Measurements from ENCODE around the gene SIX3. TPM values are rescaled to one million over a fixed set of nuclear protein-coding genes. Genes with fewer than 3 reads are reported as not detected.

SIX3 gene
- total and polyA plus RNA-seq, 2 of the 4 experiments (the other 2 are of a cell fraction), result not detected

DNA sequence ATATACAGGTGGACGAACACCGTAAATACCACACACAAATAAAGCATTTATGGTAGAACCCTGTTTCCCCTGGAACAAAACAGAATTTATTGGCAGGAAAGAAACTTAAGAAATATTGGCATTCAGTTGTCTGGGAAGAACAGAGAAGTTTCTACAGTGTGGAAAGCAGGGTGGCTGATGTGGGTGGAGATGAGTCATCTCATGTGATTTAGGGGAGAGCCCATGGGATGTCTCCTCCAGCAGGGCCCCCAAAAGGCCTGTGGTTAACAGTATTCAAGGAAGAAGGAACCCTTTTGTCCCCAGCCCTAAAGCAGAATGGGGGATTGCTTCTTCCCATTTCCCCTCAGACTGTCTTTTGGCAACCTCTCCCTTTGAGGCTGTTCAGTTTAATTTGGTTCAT lies 24.2 kb downstream of the SIX3 start:
- TF ChIP-seq BHLHE40 (IDR thresholded peaks at IDR 0.05; ENCODE audit: low read depth, low read length) (no peak), CHD1 (IDR thresholded peaks at IDR 0.05; ENCODE audit: low read depth, low read length) (no peak), NFE2L2 (IDR thresholded peaks at IDR 0.05; ENCODE audit: low read depth, low read length) (no peak), FOS (IDR thresholded peaks at IDR 0.05; ENCODE audit: low read depth, low read length) (no peak), MAZ (IDR thresholded peaks at IDR 0.05; ENCODE audit: borderline replicate concordance, low read depth, low read length) (no peak)
- TF ChIP-seq, protein P1, sequence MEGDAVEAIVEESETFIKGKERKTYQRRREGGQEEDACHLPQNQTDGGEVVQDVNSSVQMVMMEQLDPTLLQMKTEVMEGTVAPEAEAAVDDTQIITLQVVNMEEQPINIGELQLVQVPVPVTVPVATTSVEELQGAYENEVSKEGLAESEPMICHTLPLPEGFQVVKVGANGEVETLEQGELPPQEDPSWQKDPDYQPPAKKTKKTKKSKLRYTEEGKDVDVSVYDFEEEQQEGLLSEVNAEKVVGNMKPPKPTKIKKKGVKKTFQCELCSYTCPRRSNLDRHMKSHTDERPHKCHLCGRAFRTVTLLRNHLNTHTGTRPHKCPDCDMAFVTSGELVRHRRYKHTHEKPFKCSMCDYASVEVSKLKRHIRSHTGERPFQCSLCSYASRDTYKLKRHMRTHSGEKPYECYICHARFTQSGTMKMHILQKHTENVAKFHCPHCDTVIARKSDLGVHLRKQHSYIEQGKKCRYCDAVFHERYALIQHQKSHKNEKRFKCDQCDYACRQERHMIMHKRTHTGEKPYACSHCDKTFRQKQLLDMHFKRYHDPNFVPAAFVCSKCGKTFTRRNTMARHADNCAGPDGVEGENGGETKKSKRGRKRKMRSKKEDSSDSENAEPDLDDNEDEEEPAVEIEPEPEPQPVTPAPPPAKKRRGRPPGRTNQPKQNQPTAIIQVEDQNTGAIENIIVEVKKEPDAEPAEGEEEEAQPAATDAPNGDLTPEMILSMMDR (conservative IDR thresholded peaks at IDR 0.05; ENCODE audit: low read depth, low read length), result no peak
- Histone ChIP-seq H2BK15ac (ENCODE audit: low read depth, low read length) (no peak overlapping the region), H3K4me2 (ENCODE audit: low read depth, low read length) (no peak overlapping the region), H3K56ac (ENCODE audit: extremely low read depth, insufficient read depth, low read length) (no peak overlapping the region), H3K27ac (ENCODE audit: insufficient read depth, low read length) (no peak overlapping the region), H3K4me1 (ENCODE audit: control insufficient read depth, insufficient read depth, low read length) (no peaks in the 10 kb centered on the region), H2BK5ac (ENCODE audit: low read depth, low read length, poor library complexity, severe bottlenecking) (no peak overlapping the region), H2AK5ac (ENCODE audit: low read depth, low read length) (no peak overlapping the region), H4K91ac (ENCODE audit: insufficient read depth, low read depth, low read length) (no peak overlapping the region), H4K20me1 (ENCODE audit: insufficient read depth, low read length) (no peaks in the 10 kb centered on the region), H3K4me3 (ENCODE audit: insufficient read depth, low read depth, low read length) (no peak overlapping the region), H3K14ac (replicated peaks; ENCODE audit: low read depth, low read length) (no peak overlapping the region), H3K79me1 (ENCODE audit: low read depth in 1 of 2, low read length in 2 of 2) (no peaks in the 10 kb centered on the region), H2AK9ac (replicated peaks; ENCODE audit: low read depth, low read length, poor library complexity) (no peak overlapping the region), H3K9me1 (ENCODE audit: insufficient read depth, low read length) (no peaks in the 10 kb centered on the region), H3K23ac (ENCODE audit: low read depth, low read length) (no peak overlapping the region), H3K9ac (ENCODE audit: low read depth, low read length) (no peak overlapping the region), H2BK20ac (ENCODE audit: low read depth, low read length) (no peak overlapping the region), H3K18ac (ENCODE audit: low read depth, low read length) (no peak overlapping the region), H4K5ac (ENCODE audit: low read depth, low read length) (no peak overlapping the region), H3K36me3 (ENCODE audit: control insufficient read depth, insufficient read depth, low read length) (no peaks in the 10 kb centered on the region), H3K9me3 (ENCODE audit: control insufficient read depth, insufficient read depth, low read length) (no peaks in the 10 kb centered on the region), H3K27me3 (ENCODE audit: control insufficient read depth, insufficient read depth, low read length) (peaks cover 46% of the 10 kb centered on the region), H2BK120ac (ENCODE audit: low read depth, low read length) (no peak overlapping the region), H2AFZ (replicated peaks; ENCODE audit: low read length, poor library complexity) (no peak overlapping the region), H3K4ac (ENCODE audit: low read depth, low read length) (no peak overlapping the region), H4K8ac (ENCODE audit: low read depth in 2 of 2, low read length in 2 of 2) (no peak overlapping the region)
- no TSS peak for BruUV-seq (replicated peaks)
- intact Hi-C loops (cut with micrococcal nuclease) (no loop called here), in situ Hi-C loops (cut with MboI; ENCODE audit: low sequenced_read_pairs) (loop anchor here (10.0 to 25.0 kb wide), 2 partner anchors 478 to 921 kb away; no protein-coding TSS in a partner anchor), dilution Hi-C loops (cut with HindIII; ENCODE audit: low sequenced_read_pairs, unreplicated experiment) (no loop called here)
- DNase-seq (no peak), ATAC-seq (ENCODE audit: low read depth) (no peak)
- no CpG with 5 or more reads among the region's 2 CpGs for WGBS, 2 experiments (ENCODE audit: extremely low coverage in 2 of 2, insufficient read length in 1 of 2)
- ChIA-PET CTCF (no interaction called here), POLR2A (ENCODE audit: unreplicated experiment) (no interaction called here)
